Cardiac muscle cell (in vitro differentiated cells and primary cell): ENCODE data around the gene DNAH7. TPM values are rescaled to one million over a fixed set of nuclear protein-coding genes. Genes with fewer than 3 reads are reported as not detected.
"Not testable (repeated sequence)": the region's sequence is repeated elsewhere in the genome, so short reads cannot be mapped to it uniquely, and the experiment has no call there.

ENCODE experiments used
- DNase-seq, 2 donors: peaks; one replicate each; pipeline versions ENCODE4 v3.0.0 to v3.0.0-alpha.2; 2010 to 2017; ENCODE audit warnings: low read depth in 1 of 2, low spot score in 1 of 2
- H3K27ac ChIP-seq: fragments of 200-600 bp; sonication (generic); 2 replicates; pipeline ENCODE4 v1.5.1; 2016
- H3K27me3 ChIP-seq: fragments of 200-600 bp; sonication (generic); 2 replicates; pipeline ENCODE4 v1.6.0; 2016; ENCODE audit warnings: control low read depth
- H3K36me3 ChIP-seq: fragments of 200-600 bp; sonication (generic); 2 replicates; pipeline ENCODE4 v1.5.1; 2016; ENCODE audit warnings: control low read depth
- H3K4me1 ChIP-seq: fragments of 200-600 bp; sonication (generic); 2 replicates; pipeline ENCODE4 v1.8.1; 2017; ENCODE audit warnings: low read depth, mild to moderate bottlenecking, mixed run types
- H3K4me3 ChIP-seq: fragments of 200-600 bp; sonication (generic); 2 replicates; pipeline ENCODE4 v1.5.1; 2016; ENCODE audit warnings: mild to moderate bottlenecking
- H3K9me3 ChIP-seq: fragments of 200-600 bp; sonication (generic); 2 replicates; pipeline ENCODE4 v1.5.1; 2017; ENCODE audit warnings: low read depth, mild to moderate bottlenecking, control low read depth
- polyA plus RNA-seq: library from polyadenylated mRNA; unstranded; fragments of >200 nt; fragmentation: Nextera tagmentation; extraction: Ambion mirVana; gene quantifications from 2 replicates; pipeline ENCODE4 v1.2.1, GENCODE V29; 2016
- total RNA-seq: library from RNA; depleted of rRNA; stranded (reverse); fragments of >200 nt; gene quantifications from 2 replicates; pipeline ENCODE4 v1.2.3, GENCODE V29; 2016
- TF ChIP-seq, protein P1 (sequence below): IDR thresholded peaks from 2 replicates; pipeline ENCODE4 v1.5.1; 2012; ENCODE audit warnings: low read depth, mild to moderate bottlenecking, low read length

Gene DNAH7
- total and polyA plus RNA-seq, 2 experiments from 2014 or later, result 0.75 to 1.8 TPM

DNA sequence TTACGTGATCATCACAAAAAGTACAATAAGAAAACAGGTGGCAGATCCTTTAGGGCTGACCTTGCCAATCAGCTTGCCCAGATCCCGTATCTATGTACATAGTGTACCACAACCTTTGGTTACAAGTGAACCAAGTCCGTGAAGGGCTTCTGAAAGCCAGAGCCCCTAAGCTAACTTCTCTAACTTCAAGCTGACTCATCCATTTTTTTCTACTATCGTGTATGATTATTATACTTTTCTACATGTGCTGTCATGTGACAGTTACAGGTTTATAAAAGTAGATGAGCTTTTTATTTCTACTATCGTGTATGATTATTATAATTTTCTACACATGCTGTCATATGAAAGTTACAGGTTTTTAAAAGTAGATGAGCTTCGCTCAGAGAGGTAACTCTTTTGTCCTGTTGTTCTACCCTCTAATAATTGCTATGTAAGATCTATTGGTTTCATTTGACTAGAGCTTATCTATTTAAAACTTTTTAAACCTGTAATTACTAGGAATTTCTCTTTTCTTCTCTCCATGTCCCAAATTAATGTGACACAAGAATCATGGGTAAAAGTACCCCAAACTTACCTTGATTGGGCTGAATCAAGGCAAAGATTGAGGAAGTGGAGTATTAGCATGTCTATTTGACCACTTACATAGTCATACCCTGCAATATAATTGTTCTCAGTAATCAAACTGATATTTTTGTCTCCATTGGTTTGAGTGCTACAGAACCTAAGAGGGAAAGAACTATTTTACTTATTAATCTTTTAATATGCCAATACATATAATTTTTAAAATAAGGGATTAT, 29.4 kb upstream of the DNAH7 start:
- no peak for DNase-seq
- Histone ChIP-seq H3K4me3 (no peak overlapping the region), H3K27ac (no peak overlapping the region), H3K27me3 (no peaks in the 10 kb centered on the region), H3K36me3 (no peaks in the 10 kb centered on the region), H3K9me3 (no peaks in the 10 kb centered on the region), H3K4me1 (no peaks in the 10 kb centered on the region)
- TF ChIP-seq, protein P1, sequence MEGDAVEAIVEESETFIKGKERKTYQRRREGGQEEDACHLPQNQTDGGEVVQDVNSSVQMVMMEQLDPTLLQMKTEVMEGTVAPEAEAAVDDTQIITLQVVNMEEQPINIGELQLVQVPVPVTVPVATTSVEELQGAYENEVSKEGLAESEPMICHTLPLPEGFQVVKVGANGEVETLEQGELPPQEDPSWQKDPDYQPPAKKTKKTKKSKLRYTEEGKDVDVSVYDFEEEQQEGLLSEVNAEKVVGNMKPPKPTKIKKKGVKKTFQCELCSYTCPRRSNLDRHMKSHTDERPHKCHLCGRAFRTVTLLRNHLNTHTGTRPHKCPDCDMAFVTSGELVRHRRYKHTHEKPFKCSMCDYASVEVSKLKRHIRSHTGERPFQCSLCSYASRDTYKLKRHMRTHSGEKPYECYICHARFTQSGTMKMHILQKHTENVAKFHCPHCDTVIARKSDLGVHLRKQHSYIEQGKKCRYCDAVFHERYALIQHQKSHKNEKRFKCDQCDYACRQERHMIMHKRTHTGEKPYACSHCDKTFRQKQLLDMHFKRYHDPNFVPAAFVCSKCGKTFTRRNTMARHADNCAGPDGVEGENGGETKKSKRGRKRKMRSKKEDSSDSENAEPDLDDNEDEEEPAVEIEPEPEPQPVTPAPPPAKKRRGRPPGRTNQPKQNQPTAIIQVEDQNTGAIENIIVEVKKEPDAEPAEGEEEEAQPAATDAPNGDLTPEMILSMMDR, result no peak

DNA sequence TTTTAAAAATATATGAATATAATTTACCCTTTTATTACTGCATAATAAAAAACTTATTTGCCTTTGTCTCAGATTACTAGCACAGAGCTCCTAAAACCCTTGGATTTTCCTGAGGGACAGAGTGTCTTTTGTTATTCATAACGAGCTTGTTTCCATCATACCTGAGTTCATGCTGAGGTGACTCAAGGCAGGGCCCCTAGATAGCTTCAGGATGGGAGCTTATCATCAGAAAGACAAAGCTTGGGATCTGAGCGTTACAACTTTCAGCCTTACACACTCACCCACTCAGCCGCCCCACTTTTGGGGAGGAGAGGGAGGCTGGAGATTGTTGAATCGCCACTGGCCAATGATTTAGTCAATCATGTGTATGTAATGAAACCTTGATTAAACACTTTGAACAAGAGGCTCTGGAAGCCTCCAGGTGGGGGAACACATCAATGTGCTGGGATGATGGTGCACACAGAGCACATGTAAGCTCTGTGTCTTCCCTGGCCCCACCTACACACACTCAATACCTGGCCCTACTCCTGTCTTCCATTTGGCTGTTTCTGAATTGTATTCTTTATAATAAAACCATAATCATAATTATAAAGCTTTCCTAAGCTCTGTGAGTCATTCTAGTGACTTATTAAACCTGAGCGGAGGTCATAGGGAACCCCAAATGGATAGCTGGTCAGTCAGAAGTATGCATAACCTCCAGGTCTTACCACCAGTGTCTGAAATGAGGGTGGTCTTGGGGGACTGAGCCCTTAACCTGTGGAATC, 28.5 kb upstream of the DNAH7 start:
- no peaks in the 10 kb centered on the region for H3K27me3 ChIP-seq
- H3K36me3 ChIP-seq, result no peaks in the 10 kb centered on the region
- H3K4me1 ChIP-seq, result no peaks in the 10 kb centered on the region
- H3K9me3 ChIP-seq, result no peaks in the 10 kb centered on the region
- no peak overlapping the region for H3K4me3 ChIP-seq
- TF ChIP-seq, protein P1, result no peak
- H3K27ac ChIP-seq, result no peak overlapping the region
- DNase-seq, result no peak

DNA sequence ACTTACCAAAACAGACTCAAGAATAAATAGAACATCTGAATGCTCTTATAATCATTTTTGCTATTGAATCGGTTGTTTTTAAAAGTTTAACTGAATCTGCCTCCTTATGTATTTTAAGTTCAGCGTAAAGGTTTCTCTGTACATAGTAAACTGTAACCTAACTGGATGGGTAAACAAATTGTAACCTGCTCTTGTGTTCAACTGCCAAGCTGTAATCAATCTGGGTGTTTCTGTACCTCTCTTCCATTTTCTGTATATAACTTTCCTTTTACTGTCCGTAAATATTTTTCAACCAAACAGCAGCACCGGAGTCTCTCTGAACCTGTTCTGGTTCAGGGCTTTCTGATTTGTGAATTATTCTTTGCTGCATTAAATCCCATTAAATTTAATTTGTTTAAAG, 27.6 kb upstream of the DNAH7 start:
- H3K9me3 ChIP-seq, result no peaks in the 10 kb centered on the region
- no peak overlapping the region for H3K4me3 ChIP-seq
- H3K27ac ChIP-seq, result no peak overlapping the region
- no peaks in the 10 kb centered on the region for H3K27me3 ChIP-seq
- H3K4me1 ChIP-seq, result no peaks in the 10 kb centered on the region
- DNase-seq, result no peak
- no peaks in the 10 kb centered on the region for H3K36me3 ChIP-seq
- TF ChIP-seq, protein P1, result no peak

DNA sequence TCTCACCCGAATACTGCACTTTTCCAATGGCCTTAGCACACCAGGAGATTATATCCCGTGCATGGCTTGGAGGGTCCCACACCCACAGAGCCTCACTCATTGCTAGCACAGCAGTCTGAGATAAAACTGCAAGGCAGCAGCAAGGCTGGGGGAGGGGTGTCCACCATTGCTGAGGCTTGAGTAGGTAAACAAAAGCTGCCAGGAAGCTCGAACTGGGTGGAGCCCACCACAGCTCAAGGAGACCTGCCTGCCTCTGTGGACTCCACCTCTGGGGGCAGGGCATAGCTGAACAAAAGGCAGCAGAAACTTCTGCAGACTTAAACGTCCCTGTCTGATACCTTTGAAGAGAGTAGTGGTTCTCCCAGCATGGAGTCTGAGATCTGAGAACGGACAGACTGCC, 20.8 kb upstream of the DNAH7 start:
- not testable (repeated sequence) for H3K36me3 ChIP-seq, H3K9me3 ChIP-seq, H3K4me3 ChIP-seq, DNase-seq, H3K27ac ChIP-seq, H3K27me3 ChIP-seq, H3K4me1 ChIP-seq

DNA sequence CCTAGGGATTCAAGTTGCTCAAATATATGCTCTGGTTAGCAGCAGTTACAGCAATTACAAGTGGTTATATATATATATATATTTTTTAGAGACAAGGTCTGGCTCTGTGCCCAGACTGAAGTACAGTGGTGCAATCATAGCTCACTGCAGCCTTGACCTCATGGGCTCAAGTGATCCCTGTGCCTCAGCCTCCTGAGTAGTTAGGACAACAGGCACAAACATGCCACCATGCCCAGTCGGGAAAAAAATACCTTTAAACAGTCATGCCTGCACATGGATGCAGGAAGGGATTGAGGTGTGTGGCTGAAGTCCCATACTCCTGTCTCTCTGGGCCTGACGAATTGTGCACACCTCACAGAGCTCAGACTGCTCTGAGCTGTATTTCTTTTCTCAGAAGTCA, 19.6 kb upstream of the DNAH7 start:
- peak; percentile 41 to 61 for DNase-seq
- Histone ChIP-seq H3K27me3 (no peaks in the 10 kb centered on the region), H3K4me1 (no peaks in the 10 kb centered on the region)

More for the DNA sequence above, 19.6 kb upstream of the DNAH7 start:
- no peak overlapping the region for H3K4me3 ChIP-seq
- no peaks in the 10 kb centered on the region for H3K36me3 ChIP-seq
- no peaks in the 10 kb centered on the region for H3K9me3 ChIP-seq
- TF ChIP-seq, protein P1, result no peak
- no peak overlapping the region for H3K27ac ChIP-seq
